HEK293 (cell line): ENCODE results near the gene KIF7.

Source experiments
- KLF1 ChIP-seq: fragments of 450-650 bp; formaldehyde crosslinking; IDR thresholded peaks from 2 replicates; pipeline ENCODE4 v1.5.1; 2016; ENCODE audit warnings: missing biosample characterization, missing genetic modification characterization
- SETDB1 ChIP-seq: IDR thresholded peaks from one replicate; pipeline ENCODE4 v1.6.1; 2017; ENCODE audit warnings: mild to moderate bottlenecking, low read length, moderate library complexity, mixed read lengths; ENCODE audit not compliant: insufficient read length
- TRIM28 ChIP-seq: IDR thresholded peaks from 2 replicates; pipeline ENCODE4 v1.6.1; 2011; ENCODE audit warnings: low read length, control low read depth, borderline replicate concordance
- ZBTB1 ChIP-seq: fragments of 450-650 bp; formaldehyde crosslinking; IDR thresholded peaks from 2 replicates; pipeline ENCODE4 v1.5.1; 2016; ENCODE audit warnings: missing biosample characterization, missing genetic modification characterization
- ZEB2 ChIP-seq: fragments of 450-650 bp; formaldehyde crosslinking; IDR thresholded peaks from 2 replicates; pipeline ENCODE4 v1.5.1; 2016; ENCODE audit warnings: missing biosample characterization, missing genetic modification characterization
- ZFP3 ChIP-seq: fragments of 450-650 bp; formaldehyde crosslinking; IDR thresholded peaks from 2 replicates; pipeline ENCODE4 v1.5.1; 2016; ENCODE audit warnings: low read depth, missing biosample characterization, missing genetic modification characterization
- ZNF10 ChIP-seq: fragments of 450-650 bp; formaldehyde crosslinking; IDR thresholded peaks from 2 replicates; pipeline ENCODE4 v1.5.1; 2017; ENCODE audit warnings: missing biosample characterization, missing genetic modification characterization
- ZNF121 ChIP-seq: fragments of 450-650 bp; formaldehyde crosslinking; IDR thresholded peaks from 2 replicates; pipeline ENCODE4 v1.5.1; 2016; ENCODE audit warnings: missing biosample characterization, missing genetic modification characterization
- ZNF202 ChIP-seq: fragments of 450-650 bp; formaldehyde crosslinking; IDR thresholded peaks from 2 replicates; pipeline ENCODE4 v1.5.1; 2016; ENCODE audit warnings: missing biosample characterization, missing genetic modification characterization, borderline replicate concordance
- ZNF211 ChIP-seq: fragments of 450-650 bp; formaldehyde crosslinking; IDR thresholded peaks from 2 replicates; pipeline ENCODE4 v1.5.1; 2016; ENCODE audit warnings: low read depth, missing biosample characterization, missing genetic modification characterization
- ZNF324 ChIP-seq: fragments of 450-650 bp; formaldehyde crosslinking; IDR thresholded peaks from 2 replicates; pipeline ENCODE4 v1.5.1; 2016; ENCODE audit warnings: missing biosample characterization, missing genetic modification characterization
- ZNF350 ChIP-seq: fragments of 450-650 bp; formaldehyde crosslinking; IDR thresholded peaks from 2 replicates; pipeline ENCODE4 v1.5.0; 2017; ENCODE audit warnings: missing biosample characterization, mild to moderate bottlenecking, missing genetic modification characterization
- ZNF585B ChIP-seq: fragments of 450-650 bp; formaldehyde crosslinking; IDR thresholded peaks from 2 replicates; pipeline ENCODE4 v1.5.1; 2016; ENCODE audit warnings: missing biosample characterization, missing genetic modification characterization
- ZNF610 ChIP-seq: fragments of 450-650 bp; formaldehyde crosslinking; IDR thresholded peaks from 2 replicates; pipeline ENCODE4 v1.5.1; 2016; ENCODE audit warnings: missing biosample characterization, missing genetic modification characterization, borderline replicate concordance
- ZNF707 ChIP-seq: fragments of 450-650 bp; formaldehyde crosslinking; IDR thresholded peaks from 2 replicates; pipeline ENCODE4 v1.5.1; 2016; ENCODE audit warnings: missing biosample characterization, missing genetic modification characterization
- ZSCAN30 ChIP-seq: fragments of 450-650 bp; IDR thresholded peaks from 2 replicates; pipeline ENCODE4 v1.5.1; 2018; ENCODE audit warnings: missing biosample characterization, mild to moderate bottlenecking, missing genetic modification characterization, moderate library complexity
- TF ChIP-seq, protein P1 (sequence below): fragments of 450-650 bp; formaldehyde crosslinking; IDR thresholded peaks from 2 replicates; pipeline ENCODE4 v1.5.1; 2016; ENCODE audit warnings: missing biosample characterization, missing genetic modification characterization, borderline replicate concordance
- TF ChIP-seq, protein P2 (sequence below): fragments of 450-650 bp; formaldehyde crosslinking; IDR thresholded peaks from 2 replicates; pipeline ENCODE4 v1.5.1; 2016; ENCODE audit warnings: missing biosample characterization, missing genetic modification characterization
- TF ChIP-seq, protein P3 (sequence below): fragments of 450-650 bp; IDR thresholded peaks from 2 replicates; pipeline ENCODE4 v1.5.1; 2018; ENCODE audit warnings: missing biosample characterization, mild to moderate bottlenecking, missing genetic modification characterization
- TF ChIP-seq, protein P4 (sequence below): fragments of 450-650 bp; formaldehyde crosslinking; conservative IDR thresholded peaks from 2 replicates; pipeline ENCODE4 v1.5.1; 2016; ENCODE audit warnings: low read depth, missing biosample characterization, missing genetic modification characterization
- TF ChIP-seq, protein P5 (sequence below): fragments of 450-650 bp; formaldehyde crosslinking; IDR thresholded peaks from 2 replicates; pipeline ENCODE4 v1.5.1; 2016; ENCODE audit warnings: missing biosample characterization, missing genetic modification characterization
- TF ChIP-seq, protein P6 (sequence below): fragments of 450-650 bp; formaldehyde crosslinking; IDR thresholded peaks from 2 replicates; pipeline ENCODE4 v1.5.1; 2016; ENCODE audit warnings: missing biosample characterization, missing genetic modification characterization

The KIF7 gene

DNA sequence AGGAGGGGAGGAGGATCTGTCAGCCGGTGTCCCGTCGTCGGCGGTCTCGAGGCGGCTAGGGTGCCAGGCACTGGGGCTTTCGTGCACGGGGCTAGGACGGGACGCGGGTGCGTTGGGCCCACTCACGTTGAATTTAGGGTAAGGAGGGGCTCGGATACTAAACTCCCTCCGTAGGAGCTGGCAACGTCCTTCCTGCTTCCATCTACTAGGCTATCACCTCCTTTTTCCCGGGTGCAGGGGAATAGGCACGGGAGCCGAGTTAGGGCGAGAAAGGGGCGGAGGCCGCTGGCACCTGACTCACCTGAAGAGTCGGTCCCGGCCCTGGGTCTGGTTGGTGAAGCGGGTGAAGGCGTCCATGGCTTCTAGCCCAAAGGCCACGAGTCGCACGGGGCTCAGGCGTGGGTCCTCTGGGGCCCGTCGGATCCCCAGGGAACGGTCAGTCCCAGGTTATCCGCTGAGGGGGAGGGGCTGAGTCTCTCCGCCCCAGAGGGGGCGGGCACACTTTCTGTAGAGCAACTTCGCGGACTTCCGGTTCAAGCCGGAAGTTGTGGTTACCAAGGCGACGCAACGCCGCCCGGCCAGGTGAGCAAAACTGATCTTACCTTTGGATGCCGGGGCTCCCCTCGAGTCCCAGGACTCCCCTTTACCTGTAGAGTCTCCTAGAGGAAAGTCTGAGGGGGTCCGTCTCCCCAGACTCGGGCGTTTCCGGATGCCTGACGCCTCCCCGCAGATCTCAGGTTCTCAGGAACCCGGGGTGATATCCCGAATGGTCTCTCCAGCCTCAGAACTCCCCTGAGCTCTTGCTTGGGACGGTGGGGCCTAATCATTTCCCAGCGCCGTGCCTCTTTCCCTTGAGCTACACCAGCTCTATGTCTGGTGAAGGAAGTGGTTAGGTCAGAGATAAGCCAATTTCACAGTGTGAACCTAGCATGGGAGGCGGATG lies 35.3 kb upstream of the KIF7 start, which contains the start of the genes PEX11A and WDR93 (continued):
- TF ChIP-seq, protein P1, sequence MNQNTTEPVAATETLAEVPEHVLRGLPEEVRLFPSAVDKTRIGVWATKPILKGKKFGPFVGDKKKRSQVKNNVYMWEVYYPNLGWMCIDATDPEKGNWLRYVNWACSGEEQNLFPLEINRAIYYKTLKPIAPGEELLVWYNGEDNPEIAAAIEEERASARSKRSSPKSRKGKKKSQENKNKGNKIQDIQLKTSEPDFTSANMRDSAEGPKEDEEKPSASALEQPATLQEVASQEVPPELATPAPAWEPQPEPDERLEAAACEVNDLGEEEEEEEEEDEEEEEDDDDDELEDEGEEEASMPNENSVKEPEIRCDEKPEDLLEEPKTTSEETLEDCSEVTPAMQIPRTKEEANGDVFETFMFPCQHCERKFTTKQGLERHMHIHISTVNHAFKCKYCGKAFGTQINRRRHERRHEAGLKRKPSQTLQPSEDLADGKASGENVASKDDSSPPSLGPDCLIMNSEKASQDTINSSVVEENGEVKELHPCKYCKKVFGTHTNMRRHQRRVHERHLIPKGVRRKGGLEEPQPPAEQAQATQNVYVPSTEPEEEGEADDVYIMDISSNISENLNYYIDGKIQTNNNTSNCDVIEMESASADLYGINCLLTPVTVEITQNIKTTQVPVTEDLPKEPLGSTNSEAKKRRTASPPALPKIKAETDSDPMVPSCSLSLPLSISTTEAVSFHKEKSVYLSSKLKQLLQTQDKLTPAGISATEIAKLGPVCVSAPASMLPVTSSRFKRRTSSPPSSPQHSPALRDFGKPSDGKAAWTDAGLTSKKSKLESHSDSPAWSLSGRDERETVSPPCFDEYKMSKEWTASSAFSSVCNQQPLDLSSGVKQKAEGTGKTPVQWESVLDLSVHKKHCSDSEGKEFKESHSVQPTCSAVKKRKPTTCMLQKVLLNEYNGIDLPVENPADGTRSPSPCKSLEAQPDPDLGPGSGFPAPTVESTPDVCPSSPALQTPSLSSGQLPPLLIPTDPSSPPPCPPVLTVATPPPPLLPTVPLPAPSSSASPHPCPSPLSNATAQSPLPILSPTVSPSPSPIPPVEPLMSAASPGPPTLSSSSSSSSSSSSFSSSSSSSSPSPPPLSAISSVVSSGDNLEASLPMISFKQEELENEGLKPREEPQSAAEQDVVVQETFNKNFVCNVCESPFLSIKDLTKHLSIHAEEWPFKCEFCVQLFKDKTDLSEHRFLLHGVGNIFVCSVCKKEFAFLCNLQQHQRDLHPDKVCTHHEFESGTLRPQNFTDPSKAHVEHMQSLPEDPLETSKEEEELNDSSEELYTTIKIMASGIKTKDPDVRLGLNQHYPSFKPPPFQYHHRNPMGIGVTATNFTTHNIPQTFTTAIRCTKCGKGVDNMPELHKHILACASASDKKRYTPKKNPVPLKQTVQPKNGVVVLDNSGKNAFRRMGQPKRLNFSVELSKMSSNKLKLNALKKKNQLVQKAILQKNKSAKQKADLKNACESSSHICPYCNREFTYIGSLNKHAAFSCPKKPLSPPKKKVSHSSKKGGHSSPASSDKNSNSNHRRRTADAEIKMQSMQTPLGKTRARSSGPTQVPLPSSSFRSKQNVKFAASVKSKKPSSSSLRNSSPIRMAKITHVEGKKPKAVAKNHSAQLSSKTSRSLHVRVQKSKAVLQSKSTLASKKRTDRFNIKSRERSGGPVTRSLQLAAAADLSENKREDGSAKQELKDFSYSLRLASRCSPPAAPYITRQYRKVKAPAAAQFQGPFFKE (tag by site-specific recombination) = no peak
- TF ChIP-seq, protein P2, sequence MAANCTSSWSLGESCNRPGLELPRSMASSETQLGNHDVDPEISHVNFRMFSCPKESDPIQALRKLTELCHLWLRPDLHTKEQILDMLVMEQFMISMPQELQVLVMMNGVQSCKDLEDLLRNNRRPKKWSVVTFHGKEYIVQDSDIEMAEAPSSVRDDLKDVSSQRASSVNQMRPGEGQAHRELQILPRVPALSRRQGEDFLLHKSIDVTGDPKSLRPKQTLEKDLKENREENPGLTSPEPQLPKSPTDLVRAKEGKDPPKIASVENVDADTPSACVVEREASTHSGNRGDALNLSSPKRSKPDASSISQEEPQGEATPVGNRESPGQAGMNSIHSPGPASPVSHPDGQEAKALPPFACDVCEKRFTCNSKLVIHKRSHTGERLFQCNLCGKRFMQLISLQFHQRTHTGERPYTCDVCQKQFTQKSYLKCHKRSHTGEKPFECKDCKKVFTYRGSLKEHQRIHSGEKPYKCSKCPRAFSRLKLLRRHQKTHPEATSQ (tag by site-specific recombination) = no peak
- TF ChIP-seq ZNF211 (tag by site-specific recombination) (no peak), ZBTB1 (tag by site-specific recombination) (no peak), ZSCAN30 (tag by site-specific recombination) (peak; percentile 55; the same call in 1 of the 2 replicates), TRIM28 (no peak), ZNF585B (no peak), ZFP3 (tag by site-specific recombination) (no peak), ZNF350 (tag by site-specific recombination) (no peak), ZEB2 (tag by site-specific recombination) (peak; percentile 91), ZNF324 (tag by site-specific recombination) (no peak; the same call in 1 of the 2 replicates), SETDB1 (no peak), ZNF121 (tag by site-specific recombination) (no peak), ZNF707 (no peak), KLF1 (tag by site-specific recombination) (peak; percentile 30; the same call in 1 of the 2 replicates), ZNF610 (tag by site-specific recombination) (no peak), ZNF10 (tag by site-specific recombination) (peak; percentile 65; the same call in 1 of the 2 replicates), ZNF202 (tag by site-specific recombination) (no peak)
- TF ChIP-seq, protein P3, sequence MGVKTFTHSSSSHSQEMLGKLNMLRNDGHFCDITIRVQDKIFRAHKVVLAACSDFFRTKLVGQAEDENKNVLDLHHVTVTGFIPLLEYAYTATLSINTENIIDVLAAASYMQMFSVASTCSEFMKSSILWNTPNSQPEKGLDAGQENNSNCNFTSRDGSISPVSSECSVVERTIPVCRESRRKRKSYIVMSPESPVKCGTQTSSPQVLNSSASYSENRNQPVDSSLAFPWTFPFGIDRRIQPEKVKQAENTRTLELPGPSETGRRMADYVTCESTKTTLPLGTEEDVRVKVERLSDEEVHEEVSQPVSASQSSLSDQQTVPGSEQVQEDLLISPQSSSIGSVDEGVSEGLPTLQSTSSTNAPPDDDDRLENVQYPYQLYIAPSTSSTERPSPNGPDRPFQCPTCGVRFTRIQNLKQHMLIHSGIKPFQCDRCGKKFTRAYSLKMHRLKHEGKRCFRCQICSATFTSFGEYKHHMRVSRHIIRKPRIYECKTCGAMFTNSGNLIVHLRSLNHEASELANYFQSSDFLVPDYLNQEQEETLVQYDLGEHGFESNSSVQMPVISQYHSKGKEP (tag by site-specific recombination) = no peak
- TF ChIP-seq, protein P4, sequence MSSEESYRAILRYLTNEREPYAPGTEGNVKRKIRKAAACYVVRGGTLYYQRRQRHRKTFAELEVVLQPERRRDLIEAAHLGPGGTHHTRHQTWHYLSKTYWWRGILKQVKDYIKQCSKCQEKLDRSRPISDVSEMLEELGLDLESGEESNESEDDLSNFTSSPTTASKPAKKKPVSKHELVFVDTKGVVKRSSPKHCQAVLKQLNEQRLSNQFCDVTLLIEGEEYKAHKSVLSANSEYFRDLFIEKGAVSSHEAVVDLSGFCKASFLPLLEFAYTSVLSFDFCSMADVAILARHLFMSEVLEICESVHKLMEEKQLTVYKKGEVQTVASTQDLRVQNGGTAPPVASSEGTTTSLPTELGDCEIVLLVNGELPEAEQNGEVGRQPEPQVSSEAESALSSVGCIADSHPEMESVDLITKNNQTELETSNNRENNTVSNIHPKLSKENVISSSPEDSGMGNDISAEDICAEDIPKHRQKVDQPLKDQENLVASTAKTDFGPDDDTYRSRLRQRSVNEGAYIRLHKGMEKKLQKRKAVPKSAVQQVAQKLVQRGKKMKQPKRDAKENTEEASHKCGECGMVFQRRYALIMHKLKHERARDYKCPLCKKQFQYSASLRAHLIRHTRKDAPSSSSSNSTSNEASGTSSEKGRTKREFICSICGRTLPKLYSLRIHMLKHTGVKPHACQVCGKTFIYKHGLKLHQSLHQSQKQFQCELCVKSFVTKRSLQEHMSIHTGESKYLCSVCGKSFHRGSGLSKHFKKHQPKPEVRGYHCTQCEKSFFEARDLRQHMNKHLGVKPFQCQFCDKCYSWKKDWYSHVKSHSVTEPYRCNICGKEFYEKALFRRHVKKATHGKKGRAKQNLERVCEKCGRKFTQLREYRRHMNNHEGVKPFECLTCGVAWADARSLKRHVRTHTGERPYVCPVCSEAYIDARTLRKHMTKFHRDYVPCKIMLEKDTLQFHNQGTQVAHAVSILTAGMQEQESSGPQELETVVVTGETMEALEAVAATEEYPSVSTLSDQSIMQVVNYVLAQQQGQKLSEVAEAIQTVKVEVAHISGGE (tag by site-specific recombination) = peak; percentile 92
- TF ChIP-seq, protein P5, sequence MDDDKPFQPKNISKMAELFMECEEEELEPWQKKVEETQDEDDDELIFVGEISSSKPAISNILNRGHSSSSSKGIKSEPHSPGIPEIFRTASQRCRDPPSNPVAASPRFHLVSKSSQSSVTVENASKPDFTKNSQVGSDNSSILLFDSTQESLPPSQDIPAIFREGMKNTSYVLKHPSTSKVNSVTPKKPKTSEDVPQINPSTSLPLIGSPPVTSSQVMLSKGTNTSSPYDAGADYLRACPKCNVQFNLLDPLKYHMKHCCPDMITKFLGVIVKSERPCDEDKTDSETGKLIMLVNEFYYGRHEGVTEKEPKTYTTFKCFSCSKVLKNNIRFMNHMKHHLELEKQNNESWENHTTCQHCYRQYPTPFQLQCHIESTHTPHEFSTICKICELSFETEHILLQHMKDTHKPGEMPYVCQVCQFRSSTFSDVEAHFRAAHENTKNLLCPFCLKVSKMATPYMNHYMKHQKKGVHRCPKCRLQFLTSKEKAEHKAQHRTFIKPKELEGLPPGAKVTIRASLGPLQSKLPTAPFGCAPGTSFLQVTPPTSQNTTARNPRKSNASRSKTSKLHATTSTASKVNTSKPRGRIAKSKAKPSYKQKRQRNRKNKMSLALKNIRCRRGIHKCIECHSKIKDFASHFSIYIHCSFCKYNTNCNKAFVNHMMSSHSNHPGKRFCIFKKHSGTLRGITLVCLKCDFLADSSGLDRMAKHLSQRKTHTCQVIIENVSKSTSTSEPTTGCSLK (tag by site-specific recombination) = no peak
- TF ChIP-seq, protein P6, sequence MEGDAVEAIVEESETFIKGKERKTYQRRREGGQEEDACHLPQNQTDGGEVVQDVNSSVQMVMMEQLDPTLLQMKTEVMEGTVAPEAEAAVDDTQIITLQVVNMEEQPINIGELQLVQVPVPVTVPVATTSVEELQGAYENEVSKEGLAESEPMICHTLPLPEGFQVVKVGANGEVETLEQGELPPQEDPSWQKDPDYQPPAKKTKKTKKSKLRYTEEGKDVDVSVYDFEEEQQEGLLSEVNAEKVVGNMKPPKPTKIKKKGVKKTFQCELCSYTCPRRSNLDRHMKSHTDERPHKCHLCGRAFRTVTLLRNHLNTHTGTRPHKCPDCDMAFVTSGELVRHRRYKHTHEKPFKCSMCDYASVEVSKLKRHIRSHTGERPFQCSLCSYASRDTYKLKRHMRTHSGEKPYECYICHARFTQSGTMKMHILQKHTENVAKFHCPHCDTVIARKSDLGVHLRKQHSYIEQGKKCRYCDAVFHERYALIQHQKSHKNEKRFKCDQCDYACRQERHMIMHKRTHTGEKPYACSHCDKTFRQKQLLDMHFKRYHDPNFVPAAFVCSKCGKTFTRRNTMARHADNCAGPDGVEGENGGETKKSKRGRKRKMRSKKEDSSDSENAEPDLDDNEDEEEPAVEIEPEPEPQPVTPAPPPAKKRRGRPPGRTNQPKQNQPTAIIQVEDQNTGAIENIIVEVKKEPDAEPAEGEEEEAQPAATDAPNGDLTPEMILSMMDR = no peak
